ENCODE measurements around the gene TMEM120B.
A peak's percentile ranks its signal among the peaks of the same experiment; 100 is the strongest.
"Not testable (repeated sequence)": the region's sequence is repeated elsewhere in the genome, so short reads cannot be mapped to it uniquely, and the experiment has no call there.

TMEM120B gene

GRCh38 chr12:121712461-121713256, at the start of gene TMEM120B:
TSS of gene TMEM120B (plus strand) at chr12:121712752. CDS start at chr12:121712896, 144 bp downstream.
- H3K4me1 ChIP-seq, result peaks cover 10% of the 10 kb centered on the region
- no peaks in the 10 kb centered on the region for H3K9me3 ChIP-seq
- peak; percentile 45 to 80 for DNase-seq (ENCODE audit: low spot score in 2 of 2)
- peaks cover 6% of the 10 kb centered on the region for H3K36me3 ChIP-seq (replicated peaks)
- peak within 1 kb of the TSS; percentile 91 for H3K4me3 ChIP-seq
- in situ Hi-C loops (cut with MboI; ENCODE audit: low sequenced_read_pairs), result no loop called here
- no peaks in the 10 kb centered on the region for H3K27me3 ChIP-seq (ENCODE audit: low read depth)

GRCh38 chr12:121663610-121663929, 49.0 kb upstream of the TMEM120B start:
- peaks cover 11% of the 10 kb centered on the region; the same call in 1 of the 2 replicates for H3K4me1 ChIP-seq
- H3K27me3 ChIP-seq (ENCODE audit: low read depth), result no peaks in the 10 kb centered on the region
- in situ Hi-C loops (cut with MboI; ENCODE audit: low sequenced_read_pairs), result no loop called here
- no peaks in the 10 kb centered on the region for H3K9me3 ChIP-seq
- H3K36me3 ChIP-seq (replicated peaks), result peaks cover 5% of the 10 kb centered on the region; the same call in 1 of the 2 replicates
- DNase-seq (ENCODE audit: low spot score in 2 of 2), result no peak
- H3K4me3 ChIP-seq, result peak overlapping the region; percentile 49

- in situ Hi-C loops (cut with MboI; ENCODE audit: low sequenced_read_pairs); H3K4me1 ChIP-seq; H3K9me3 ChIP-seq; DNase-seq (ENCODE audit: low spot score in 2 of 2); H3K4me3 ChIP-seq; H3K36me3 ChIP-seq (replicated peaks); H3K27me3 ChIP-seq (ENCODE audit: low read depth): not testable (repeated sequence)
Measured at GRCh38 chr12:121666829-121667228, 45.7 kb upstream of the TMEM120B start.

- H3K36me3 ChIP-seq (replicated peaks), result peaks cover 8% of the 10 kb centered on the region
- H3K9me3 ChIP-seq, result no peaks in the 10 kb centered on the region
- peak in 1 of 2 experiments; percentile 75 for DNase-seq (ENCODE audit: low spot score in 2 of 2)
- no peaks in the 10 kb centered on the region for H3K27me3 ChIP-seq (ENCODE audit: low read depth)
- no peak overlapping the region for H3K4me3 ChIP-seq
- H3K4me1 ChIP-seq, result no peaks in the 10 kb centered on the region
- in situ Hi-C loops (cut with MboI; ENCODE audit: low sequenced_read_pairs), result no loop called here
Measured at GRCh38 chr12:121668750-121669520, 43.6 kb upstream of the TMEM120B start.

- no peaks in the 10 kb centered on the region for H3K4me1 ChIP-seq
- no peak within 1 kb of the TSS for H3K4me3 ChIP-seq
- H3K9me3 ChIP-seq, result no peaks in the 10 kb centered on the region
- in situ Hi-C loops (cut with MboI; ENCODE audit: low sequenced_read_pairs), result no loop called here
- no peak for DNase-seq (ENCODE audit: low spot score in 2 of 2)
- no peaks in the 10 kb centered on the region for H3K27me3 ChIP-seq (ENCODE audit: low read depth)
- peaks cover 8% of the 10 kb centered on the region for H3K36me3 ChIP-seq (replicated peaks)
Measured at GRCh38 chr12:121669521-121669900, 43.0 kb upstream of the TMEM120B start, which contains the start of gene MORN3. TSS of gene MORN3 (minus strand) at chr12:121669654. CDS start at chr12:121669483, 171 bp downstream.

GRCh38 chr12:121673013-121673511, 39.5 kb upstream of the TMEM120B start:
- H3K27me3 ChIP-seq (ENCODE audit: low read depth), result no peaks in the 10 kb centered on the region
- DNase-seq (ENCODE audit: low spot score in 2 of 2), result peak in 1 of 2 experiments; percentile 24
- H3K36me3 ChIP-seq (replicated peaks), result peaks cover 4% of the 10 kb centered on the region; the same call in 1 of the 2 replicates
- no peaks in the 10 kb centered on the region for H3K4me1 ChIP-seq
- in situ Hi-C loops (cut with MboI; ENCODE audit: low sequenced_read_pairs), result no loop called here
- no peak overlapping the region for H3K4me3 ChIP-seq
- no peaks in the 10 kb centered on the region for H3K9me3 ChIP-seq

GRCh38 chr12:121676190-121676589, 36.4 kb upstream of the TMEM120B start:
- in situ Hi-C loops (cut with MboI; ENCODE audit: low sequenced_read_pairs), result no loop called here
- no peaks in the 10 kb centered on the region for H3K36me3 ChIP-seq (replicated peaks)

GRCh38 chr12:121678305-121678704, 34.2 kb upstream of the TMEM120B start:
- Histone ChIP-seq H3K4me1 (no peaks in the 10 kb centered on the region), H3K9me3 (no peaks in the 10 kb centered on the region), H3K27me3 (ENCODE audit: low read depth) (no peaks in the 10 kb centered on the region), H3K36me3 (replicated peaks) (no peaks in the 10 kb centered on the region), H3K4me3 (no peak overlapping the region)
- in situ Hi-C loops (cut with MboI; ENCODE audit: low sequenced_read_pairs), result no loop called here
- no peak for DNase-seq (ENCODE audit: low spot score in 2 of 2)

More at GRCh38 chr12:121676190-121676589, 36.4 kb upstream of the TMEM120B start:
- Histone ChIP-seq H3K4me3 (no peak overlapping the region), H3K4me1 (no peaks in the 10 kb centered on the region), H3K27me3 (ENCODE audit: low read depth) (no peaks in the 10 kb centered on the region), H3K9me3 (no peaks in the 10 kb centered on the region)
- DNase-seq (ENCODE audit: low spot score in 2 of 2), result no peak

- H3K4me1 ChIP-seq, result no peaks in the 10 kb centered on the region
- H3K27me3 ChIP-seq (ENCODE audit: low read depth), result no peaks in the 10 kb centered on the region
- H3K9me3 ChIP-seq, result no peaks in the 10 kb centered on the region
- H3K4me3 ChIP-seq, result no peak overlapping the region
- DNase-seq (ENCODE audit: low spot score in 2 of 2), result no peak
- H3K36me3 ChIP-seq (replicated peaks), result no peaks in the 10 kb centered on the region
- in situ Hi-C loops (cut with MboI; ENCODE audit: low sequenced_read_pairs), result no loop called here
Measured at GRCh38 chr12:121678716-121679300, 33.7 kb upstream of the TMEM120B start.

- H3K4me1 ChIP-seq; H3K9me3 ChIP-seq; H3K4me3 ChIP-seq; DNase-seq (ENCODE audit: low spot score in 2 of 2); in situ Hi-C loops (cut with MboI; ENCODE audit: low sequenced_read_pairs); H3K27me3 ChIP-seq (ENCODE audit: low read depth); H3K36me3 ChIP-seq (replicated peaks): not testable (repeated sequence)
Measured at GRCh38 chr12:121679661-121680197, 32.8 kb upstream of the TMEM120B start.

GRCh38 chr12:121688966-121689365, 23.6 kb upstream of the TMEM120B start:
- in situ Hi-C loops (cut with MboI; ENCODE audit: low sequenced_read_pairs), result loop anchor here (5.0 kb wide), 1 partner anchor 137 kb away; no protein-coding TSS in a partner anchor
- DNase-seq (ENCODE audit: low spot score in 2 of 2), result no peak
- Histone ChIP-seq H3K9me3 (no peaks in the 10 kb centered on the region), H3K4me1 (peaks cover 5% of the 10 kb centered on the region), H3K36me3 (replicated peaks) (no peaks in the 10 kb centered on the region), H3K27me3 (ENCODE audit: low read depth) (no peaks in the 10 kb centered on the region), H3K4me3 (no peak overlapping the region)

- Histone ChIP-seq H3K4me3 (no peak overlapping the region), H3K27me3 (ENCODE audit: low read depth) (no peaks in the 10 kb centered on the region), H3K36me3 (replicated peaks) (no peaks in the 10 kb centered on the region), H3K4me1 (peaks cover 5% of the 10 kb centered on the region), H3K9me3 (no peaks in the 10 kb centered on the region)
- in situ Hi-C loops (cut with MboI; ENCODE audit: low sequenced_read_pairs), result loop anchor here (5.0 kb wide), 1 partner anchor 137 kb away; no protein-coding TSS in a partner anchor
- DNase-seq (ENCODE audit: low spot score in 2 of 2), result no peak
Measured at GRCh38 chr12:121689430-121689829, 23.1 kb upstream of the TMEM120B start.

GRCh38 chr12:121692744-121693143, 19.8 kb upstream of the TMEM120B start:
- not testable (repeated sequence) for H3K4me3 ChIP-seq; H3K9me3 ChIP-seq; H3K27me3 ChIP-seq (ENCODE audit: low read depth); H3K4me1 ChIP-seq; H3K36me3 ChIP-seq (replicated peaks); DNase-seq (ENCODE audit: low spot score in 2 of 2)
- in situ Hi-C loops (cut with MboI; ENCODE audit: low sequenced_read_pairs), result loop anchor here (5.0 kb wide), 1 partner anchor 85 kb away; no protein-coding TSS in a partner anchor
